ENCODE measurements around the gene ZNF672. TPM values are rescaled to one million over a fixed set of nuclear protein-coding genes. Genes with fewer than 3 reads are reported as not detected.
A peak's percentile ranks its signal among the peaks of the same experiment; 100 is the strongest.

ZNF672 gene
- total RNA-seq, 1 donor from 2014 or later, result 27.6 TPM

Small RNA genes within 50 kb of the gene (microRNA-seq; reads per million reads assigned to microRNA genes)
- 3.6 reads per million, percentile 4 among the genes with 10 or more reads in this experiment for gene MIR3124

Other genes with a start within 250 kb of the ZNF672 start
- not detected for gene OR2T10, start 240.5 kb upstream of the ZNF672 start, total RNA-seq
- gene OR2T11, start 203.1 kb upstream of the ZNF672 start, total RNA-seq, result not detected
- gene OR2T35, start 192.9 kb upstream of the ZNF672 start, total RNA-seq, result not detected
- not detected for gene OR2T27, start 182.7 kb upstream of the ZNF672 start, total RNA-seq
- not detected for gene OR14I1, start 135.5 kb upstream of the ZNF672 start, total RNA-seq
- gene LYPD8, start 82.5 kb upstream of the ZNF672 start, total RNA-seq, result not detected
- 19.7 TPM for gene SH3BP5L, start 12.3 kb upstream of the ZNF672 start, total RNA-seq
- 46.4 TPM for gene ZNF692, start 20.9 kb downstream of the ZNF672 start, total RNA-seq
- gene PGBD2, start 68.0 kb downstream of the ZNF672 start, total RNA-seq, result 10.0 TPM